Smooth muscle cell of bladder (primary cell): ENCODE measurements around the gene CRHR2. TPM values are rescaled to one million over a fixed set of nuclear protein-coding genes. Genes with fewer than 3 reads are reported as not detected.

Experiments used
- total RNA-seq: library from RNA; depleted of rRNA; stranded (reverse); fragments of >200 nt; gene quantifications from 2 replicates; pipeline ENCODE4 v1.2.3, GENCODE V29; 2014

CRHR2 gene
- not detected in 2 replicates for total RNA-seq

GRCh38 chr7:30682212-30683083 is at the start of gene CRHR2:
Gene CRHR2, minus strand, starts transcription at chr7:30682456. Its CDS starts 176 bp downstream, at chr7:30682280.

Other genes with a start within 250 kb of the CRHR2 start
- gene NOD1, start 203.7 kb downstream of the CRHR2 start, total RNA-seq, result 6.7 and 7.3 TPM in 2 replicates
- gene GGCT, start 177.6 kb downstream of the CRHR2 start, total RNA-seq, result 29.8 and 33.6 TPM in 2 replicates
- 195 and 268 TPM in 2 replicates for gene GARS1, start 87.6 kb downstream of the CRHR2 start, total RNA-seq
- 13.4 and 21.8 TPM in 2 replicates for gene INMT, start 69.7 kb upstream of the CRHR2 start, total RNA-seq
- 3.6 and 5.0 TPM in 2 replicates for gene MINDY4, start 89.0 kb upstream of the CRHR2 start, total RNA-seq
- 1.00 and 1.5 TPM in 2 replicates for gene AQP1, start 229.4 kb upstream of the CRHR2 start, total RNA-seq